GM23248 (cell line): ENCODE measurements around the gene MRTFB. TPM values are rescaled to one million over a fixed set of nuclear protein-coding genes. Genes with fewer than 3 reads are reported as not detected.

Source experiments
- DNase-seq: peaks from one replicate; pipeline ENCODE4 v3.0.0-alpha.2; 2015
- H2AFZ ChIP-seq: fragments of 200-600 bp; sonication (generic); 2 replicates; pipeline ENCODE4 v1.6.1; 2016; ENCODE audit warnings: antibody characterized with exemption
- H3F3A ChIP-seq: fragments of 200-600 bp; sonication (generic); 2 replicates; pipeline ENCODE4 v1.6.1; 2016; ENCODE audit warnings: mild to moderate bottlenecking, antibody characterized with exemption, mixed run types; ENCODE audit not compliant: insufficient read depth
- H3K27ac ChIP-seq: fragments of 200-600 bp; sonication (generic); 2 replicates; pipeline ENCODE4 v1.5.1; 2016; ENCODE audit warnings: mild to moderate bottlenecking
- H3K27me3 ChIP-seq: fragments of 200-600 bp; sonication (generic); replicated peaks from 2 replicates; pipeline ENCODE4 v1.6.1; 2016; ENCODE audit warnings: mild to moderate bottlenecking; ENCODE audit not compliant: insufficient read depth
- H3K36me3 ChIP-seq: fragments of 200-600 bp; sonication (generic); 2 replicates; pipeline ENCODE4 v1.6.1; 2016; ENCODE audit warnings: low read depth, mild to moderate bottlenecking
- H3K4me1 ChIP-seq: fragments of 200-600 bp; sonication (generic); 2 replicates; pipeline ENCODE4 v1.6.1; 2016; ENCODE audit warnings: mild to moderate bottlenecking; ENCODE audit not compliant: insufficient read depth
- H3K4me2 ChIP-seq: fragments of 200-600 bp; sonication (generic); one replicate; pipeline ENCODE4 v1.6.1; 2016; ENCODE audit warnings: mild to moderate bottlenecking; ENCODE audit not compliant: unreplicated experiment
- H3K4me3 ChIP-seq: fragments of 200-600 bp; sonication (generic); 2 replicates; pipeline ENCODE4 v1.5.1; 2016; ENCODE audit warnings: mild to moderate bottlenecking
- H3K79me2 ChIP-seq: fragments of 200-600 bp; sonication (generic); 2 replicates; pipeline ENCODE4 v1.6.1; 2016; ENCODE audit warnings: mild to moderate bottlenecking; ENCODE audit not compliant: insufficient read depth
- H3K9ac ChIP-seq: fragments of 200-600 bp; sonication (generic); 2 replicates; pipeline ENCODE4 v1.6.1; 2016; ENCODE audit warnings: mild to moderate bottlenecking
- H3K9me2 ChIP-seq: fragments of 200-600 bp; sonication (generic); 2 replicates; pipeline ENCODE4 v1.6.1; 2016; ENCODE audit warnings: mixed run types, mild to moderate bottlenecking, moderate library complexity; ENCODE audit not compliant: insufficient read depth
- H3K9me3 ChIP-seq: fragments of 200-600 bp; sonication (generic); one replicate; pipeline ENCODE4 v1.6.1; 2017; ENCODE audit warnings: low read depth
- H4K20me1 ChIP-seq: fragments of 200-600 bp; sonication (generic); 2 replicates; pipeline ENCODE4 v1.6.0; 2016; ENCODE audit not compliant: insufficient read depth
- EZH2 ChIP-seq: fragments of 200-600 bp; sonication (generic); IDR thresholded peaks from 2 replicates; pipeline ENCODE4 v1.6.1; 2018; ENCODE audit warnings: antibody characterized with exemption, mild to moderate bottlenecking; ENCODE audit not compliant: insufficient read depth, poor library complexity, severe bottlenecking
- EZH2phosphoT487 ChIP-seq: fragments of 200-600 bp; sonication (generic); IDR thresholded peaks from 2 replicates; pipeline ENCODE4 v1.6.1; 2018; ENCODE audit warnings: antibody characterized with exemption, moderate library complexity, mild to moderate bottlenecking, low read depth; ENCODE audit not compliant: insufficient read depth
- WGBS, 2 experiments: methylation state at CpG; one replicate each; pipeline ENCODE4 v1.1.6; 2015 to 2017; ENCODE audit warnings: low lambda C conversion rate in 2 of 2, low coverage in 1 of 2; ENCODE audit errors: missing lambda C conversion rate in 2 of 2; 5-methylcytosine and 5-hydroxymethylcytosine counted together
- in situ Hi-C: fragments of 300-500 bp; cut with MboI; formaldehyde crosslinking; loops from 2 replicates; pipeline ENCODE4 v1.15.0; 2020
- polyA plus RNA-seq: library from polyadenylated mRNA; unstranded; fragments of >200 nt; fragmentation: Nextera tagmentation; extraction: Ambion mirVana; gene quantifications from 2 replicates; pipeline ENCODE4 v1.2.1, GENCODE V29; 2016
- total RNA-seq: library from RNA; depleted of rRNA; stranded (reverse); fragments of >200 nt; shearing (Covaris generic); gene quantifications from 2 replicates; pipeline ENCODE4 v1.2.3, GENCODE V29; 2014

The MRTFB gene
- total and polyA plus RNA-seq, 2 experiments from 2014 or later: 3.1 to 5.1 TPM

DNA sequence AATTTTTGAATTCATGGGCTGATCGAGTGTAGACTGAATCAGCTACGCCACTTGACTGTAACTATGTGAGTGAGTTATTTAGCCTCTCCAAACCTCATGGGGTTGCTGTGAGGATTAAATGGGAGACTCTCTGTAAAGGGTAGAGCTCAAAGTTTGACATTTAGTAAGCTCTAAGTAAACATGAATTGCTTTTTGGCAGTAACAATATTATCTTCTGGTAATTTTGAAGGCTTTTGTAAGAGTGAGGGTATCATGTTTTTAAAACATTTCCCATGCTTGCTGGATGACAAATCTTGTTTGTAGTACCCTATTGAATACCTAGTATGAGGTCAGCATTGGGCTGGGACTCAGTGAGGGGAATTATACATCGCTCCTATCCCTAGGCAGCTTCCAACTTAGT lies 35.3 kb downstream of the MRTFB start:
- no peak for DNase-seq
- H3K27me3 ChIP-seq: no peaks in the 10 kb centered on the region
- H3K4me1 ChIP-seq: no peaks in the 10 kb centered on the region
- no peaks in the 10 kb centered on the region for H3K9me2 ChIP-seq
- H3K9ac ChIP-seq: no peak overlapping the region
- peaks cover under 1% of the 10 kb centered on the region; the same call in 1 of the 2 replicates for H3K79me2 ChIP-seq
- H3F3A ChIP-seq: no peaks in the 10 kb centered on the region
- no peaks in the 10 kb centered on the region for H3K36me3 ChIP-seq
- H3K4me2 ChIP-seq: no peak overlapping the region
- WGBS, 2 experiments: 97% methylated on average over 3 of the region's 3 CpGs
- H3K4me3 ChIP-seq: no peak overlapping the region
- in situ Hi-C loops: no loop called here
- no peaks in the 10 kb centered on the region for H4K20me1 ChIP-seq
- H2AFZ ChIP-seq: no peak overlapping the region
- TF ChIP-seq EZH2phosphoT487 (no peak), EZH2 (no peak)
- H3K9me3 ChIP-seq: no peaks in the 10 kb centered on the region
- H3K27ac ChIP-seq: no peak overlapping the region

- DNase-seq: no peak
- Histone ChIP-seq H3K4me3 (no peak overlapping the region), H3K36me3 (no peaks in the 10 kb centered on the region), H3F3A (no peaks in the 10 kb centered on the region), H3K9ac (no peak overlapping the region), H3K27me3 (no peaks in the 10 kb centered on the region), H3K27ac (no peak overlapping the region), H2AFZ (no peak overlapping the region), H3K4me2 (no peak overlapping the region), H3K9me3 (no peaks in the 10 kb centered on the region), H3K9me2 (no peaks in the 10 kb centered on the region), H4K20me1 (no peaks in the 10 kb centered on the region), H3K79me2 (peaks cover 2% of the 10 kb centered on the region; the same call in 1 of the 2 replicates), H3K4me1 (no peaks in the 10 kb centered on the region)
- in situ Hi-C loops: no loop called here
- WGBS, 2 experiments: 94% methylated on average over 8 of the region's 8 CpGs
- TF ChIP-seq EZH2phosphoT487 (no peak), EZH2 (no peak)
Observed at GRCh38 chr16:14106961-14107360, 35.8 kb downstream of the MRTFB start.

DNA sequence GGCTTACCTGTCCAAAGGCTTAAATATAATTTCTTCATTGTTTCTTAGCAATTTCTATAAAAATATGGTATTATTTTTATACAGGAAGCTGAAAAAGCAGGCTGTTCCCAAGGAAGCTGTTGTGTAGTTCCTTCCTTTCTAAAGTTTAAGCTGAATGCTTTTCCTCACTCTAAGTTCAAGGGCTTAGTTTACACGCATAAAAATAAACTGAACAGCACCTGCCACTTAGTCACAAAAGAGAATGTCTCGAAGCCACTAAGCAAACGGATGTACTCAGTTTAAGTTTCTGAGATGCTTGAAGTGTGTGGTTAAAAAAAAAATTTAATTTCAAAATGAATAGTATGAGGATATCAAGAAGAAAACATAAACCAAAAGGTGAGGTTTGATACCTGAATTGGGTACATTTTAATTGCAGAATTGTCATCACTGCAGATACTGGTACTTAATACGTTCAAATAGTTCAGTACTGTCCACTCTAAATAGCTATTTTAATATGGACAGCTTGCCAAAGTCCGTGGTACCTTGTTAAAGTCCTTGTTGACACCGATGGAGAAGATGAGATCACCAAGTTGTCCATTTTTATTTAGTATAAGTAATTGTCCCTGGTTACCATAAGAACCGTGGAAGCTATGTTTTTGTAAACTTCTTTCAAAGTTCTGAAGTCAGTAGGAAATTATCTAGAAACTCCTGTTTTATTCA lies 38.1 kb downstream of the MRTFB start:
- H3K4me2 ChIP-seq: no peak overlapping the region
- no peaks in the 10 kb centered on the region for H3K9me2 ChIP-seq
- H3K9ac ChIP-seq: no peak overlapping the region
- no peaks in the 10 kb centered on the region for H4K20me1 ChIP-seq
- no peaks in the 10 kb centered on the region for H3F3A ChIP-seq
- H3K4me3 ChIP-seq: no peak overlapping the region
- TF ChIP-seq EZH2: no peak
- TF ChIP-seq EZH2phosphoT487: no peak
- 0 out of 2 replicates have a peak, but pooled peaks cover 3% of the 10 kb centered on the region for H3K79me2 ChIP-seq
- H3K4me1 ChIP-seq: no peaks in the 10 kb centered on the region
- H2AFZ ChIP-seq: no peak overlapping the region
- DNase-seq: no peak
- in situ Hi-C loops: no loop called here
- no peak overlapping the region for H3K27ac ChIP-seq
- no peaks in the 10 kb centered on the region for H3K9me3 ChIP-seq
- H3K36me3 ChIP-seq: no peaks in the 10 kb centered on the region
- H3K27me3 ChIP-seq: no peaks in the 10 kb centered on the region
- WGBS, 2 experiments: 94% methylated on average over 7 of the region's 7 CpGs

DNA sequence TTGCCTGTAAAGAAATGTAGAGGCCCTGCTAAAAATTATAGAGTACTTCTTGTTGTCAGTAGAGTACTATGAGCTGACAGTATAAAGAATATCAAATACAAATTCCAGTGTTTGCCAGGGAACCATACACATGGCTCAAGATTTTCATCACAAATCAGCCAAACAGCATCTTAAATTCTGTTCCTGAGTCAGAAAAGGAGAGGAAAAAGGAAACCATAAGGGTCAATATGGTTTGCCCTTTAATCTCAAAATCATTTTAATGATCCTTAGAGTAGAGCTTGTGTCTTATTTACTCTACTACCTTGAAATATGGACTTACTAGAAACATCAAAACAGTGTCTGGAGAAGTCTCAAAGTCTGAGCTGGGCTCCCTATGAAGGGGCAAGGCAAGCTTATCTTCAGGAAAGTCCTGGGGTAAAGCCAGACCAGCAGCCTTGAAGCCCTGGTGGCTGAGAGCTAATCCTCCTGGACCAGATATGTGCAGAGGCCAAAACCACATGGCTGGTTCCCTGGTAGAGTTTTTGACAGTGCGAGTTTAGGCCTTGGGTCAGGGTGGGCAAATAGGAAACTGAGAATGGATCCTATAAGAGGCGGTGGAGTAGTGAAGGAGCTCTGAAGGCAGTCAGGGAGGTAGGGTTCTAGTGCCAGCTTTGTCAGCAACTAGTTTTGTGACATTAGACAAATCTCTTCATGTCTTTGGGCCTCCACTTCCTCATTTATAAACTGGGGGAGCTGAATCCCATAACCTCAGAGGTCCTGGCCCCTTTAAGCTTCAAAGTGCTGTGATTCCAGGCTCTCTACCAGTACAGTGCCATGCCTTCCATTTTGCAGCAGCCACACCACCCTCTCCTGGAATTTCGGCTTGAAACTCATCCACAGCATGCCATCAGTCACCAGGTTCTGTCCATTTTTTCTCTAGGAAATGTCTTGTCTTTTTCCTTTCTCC lies 38.9 kb downstream of the MRTFB start:
- Histone ChIP-seq H3K79me2 (0 out of 2 replicates have a peak, but pooled peaks cover 3% of the 10 kb centered on the region), H3K27ac (no peak overlapping the region), H3K9me2 (no peaks in the 10 kb centered on the region), H3K4me2 (no peak overlapping the region), H4K20me1 (no peaks in the 10 kb centered on the region), H3K9ac (no peak overlapping the region), H2AFZ (no peak overlapping the region), H3K4me1 (no peaks in the 10 kb centered on the region), H3F3A (no peaks in the 10 kb centered on the region), H3K4me3 (no peak overlapping the region), H3K36me3 (no peaks in the 10 kb centered on the region), H3K27me3 (no peaks in the 10 kb centered on the region), H3K9me3 (no peaks in the 10 kb centered on the region)
- DNase-seq: no peak
- in situ Hi-C loops: no loop called here
- no peak for TF ChIP-seq EZH2phosphoT487
- no peak for TF ChIP-seq EZH2
- WGBS, 2 experiments: 78 to 88% methylated on average over 3 of the region's 3 CpGs
